Mammary epithelial cell (primary cell): ENCODE measurements around the gene B3GALT5.

Experiments used
- CTCF ChIP-seq, 2 donors: IDR thresholded peaks in 1 of 2; conservative IDR thresholded peaks in 1 of 2; 2 replicates each; pipeline ENCODE4 v1.5.1; 2011 to 2012; ENCODE audit warnings: inconsistent platforms in 2 of 2, low read length in 2 of 2, mild to moderate bottlenecking in 2 of 2, control low read depth in 1 of 2, low read depth in 1 of 2; ENCODE audit not compliant: insufficient read depth in 1 of 2; ENCODE audit errors: extremely low read depth in 1 of 2
- EZH2 ChIP-seq: IDR thresholded peaks from 2 replicates; pipeline ENCODE4 v1.6.1; 2012; ENCODE audit warnings: low read length, inconsistent platforms, borderline replicate concordance

DNA sequence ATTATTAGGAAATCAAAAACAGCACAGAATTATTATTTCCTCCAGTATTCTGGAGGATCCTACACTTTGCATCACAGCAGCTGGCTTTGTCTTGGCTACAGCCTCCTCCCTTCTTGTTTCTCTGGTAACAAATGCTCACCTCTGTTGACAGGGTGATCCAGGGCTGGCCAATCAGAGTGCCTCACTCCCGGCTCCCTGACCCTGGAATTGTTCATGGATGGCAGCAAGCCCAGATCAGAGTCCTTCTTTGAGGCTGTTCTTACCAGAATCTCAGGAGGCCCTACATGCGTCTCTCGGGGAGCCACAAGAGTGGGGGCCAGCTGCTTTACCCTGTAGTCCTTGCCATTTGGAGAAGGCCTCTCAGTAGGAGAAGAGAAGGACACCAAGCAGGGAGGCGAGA is 83.9 kb downstream of the B3GALT5 start:
- TF ChIP-seq CTCF (conservative IDR thresholded peaks at IDR 0.05 in 1 of 2, IDR thresholded peaks at IDR 0.05 in 1 of 2; ENCODE audit: extremely low read depth in 1 of 2, insufficient read depth in 1 of 2, low read depth in 1 of 2, low read length in 2 of 2) (no peak), EZH2 (no peak)
